Neural crest cell (in vitro differentiated cells): ENCODE results near the gene CPLX4. TPM values are rescaled to one million over a fixed set of nuclear protein-coding genes. Genes with fewer than 3 reads are reported as not detected.

ENCODE experiments used
- DNase-seq: peaks from one replicate; pipeline ENCODE4 v3.0.0; 2021; ENCODE audit warnings: low read depth, mixed read lengths, low spot score
- H3K27ac Mint-ChIP-seq: one replicate; pipeline ENCODE4 v1.8.0; 2021; ENCODE audit warnings: mild to moderate bottlenecking, mixed read lengths; ENCODE audit not compliant: unreplicated experiment
- H3K27me3 Mint-ChIP-seq: 2 replicates; pipeline ENCODE4 v1.8.0; 2021; ENCODE audit warnings: low read depth, mild to moderate bottlenecking, mixed read lengths
- H3K36me3 Mint-ChIP-seq: 2 replicates; pipeline ENCODE4 v1.8.0; 2021; ENCODE audit warnings: low read depth, mild to moderate bottlenecking, mixed read lengths
- H3K4me1 Mint-ChIP-seq: 2 replicates; pipeline ENCODE4 v1.8.0; 2021; ENCODE audit warnings: mixed read lengths
- H3K4me3 Mint-ChIP-seq: one replicate; pipeline ENCODE4 v1.8.0; 2021; ENCODE audit warnings: mild to moderate bottlenecking, mixed read lengths
- H3K9me3 Mint-ChIP-seq: 2 replicates; pipeline ENCODE4 v1.8.0; 2021; ENCODE audit warnings: mixed read lengths
- CTCF ChIP-seq: fragments of 200-600 bp; sonication (generic); conservative IDR thresholded peaks from 2 replicates; pipeline ENCODE4 v1.5.0; 2021; ENCODE audit warnings: antibody characterized with exemption, mild to moderate bottlenecking
- total RNA-seq: library from RNA; stranded (reverse); gene quantifications from 2 replicates; pipeline ENCODE4 v1.2.1, GENCODE V29; 2021

CPLX4 gene
- total RNA-seq, 1 donor from 2014 or later = not detected

GRCh38 chr18:59282341-59282740 lies 36.1 kb downstream of the CPLX4 start:
- Mint-ChIP-seq H3K9me3 (peaks cover 2% of the 10 kb centered on the region), H3K27ac (no peak overlapping the region), H3K27me3 (peaks cover 20% of the 10 kb centered on the region), H3K4me3 (no peak overlapping the region), H3K4me1 (no peaks in the 10 kb centered on the region), H3K36me3 (no peaks in the 10 kb centered on the region)
- no peak for TF ChIP-seq CTCF
- DNase-seq = no peak

- no peak for TF ChIP-seq CTCF
- Mint-ChIP-seq H3K36me3 (no peaks in the 10 kb centered on the region), H3K9me3 (no peaks in the 10 kb centered on the region), H3K27ac (no peak overlapping the region), H3K27me3 (peaks cover 47% of the 10 kb centered on the region), H3K4me3 (no peak overlapping the region), H3K4me1 (peaks cover 5% of the 10 kb centered on the region)
- no peak for DNase-seq
Observed at GRCh38 chr18:59279722-59280121, 38.7 kb downstream of the CPLX4 start.

- Mint-ChIP-seq H3K9me3 (no peaks in the 10 kb centered on the region), H3K27me3 (peaks cover 52% of the 10 kb centered on the region), H3K4me3 (no peak overlapping the region)
Observed at GRCh38 chr18:59279193-59279592, 39.3 kb downstream of the CPLX4 start.

GRCh38 chr18:59278793-59279192 lies 39.7 kb downstream of the CPLX4 start:
- Mint-ChIP-seq H3K27me3 (peaks cover 56% of the 10 kb centered on the region), H3K36me3 (no peaks in the 10 kb centered on the region), H3K4me3 (no peak overlapping the region), H3K27ac (no peak overlapping the region), H3K4me1 (peaks cover 5% of the 10 kb centered on the region), H3K9me3 (no peaks in the 10 kb centered on the region)
- no peak for DNase-seq
- TF ChIP-seq CTCF = no peak

More at GRCh38 chr18:59279193-59279592, 39.3 kb downstream of the CPLX4 start:
- DNase-seq = no peak
- TF ChIP-seq CTCF = no peak
- no peak overlapping the region for H3K27ac Mint-ChIP-seq
- H3K36me3 Mint-ChIP-seq = no peaks in the 10 kb centered on the region
- peaks cover 5% of the 10 kb centered on the region for H3K4me1 Mint-ChIP-seq

GRCh38 chr18:59276047-59276446 lies 42.4 kb downstream of the CPLX4 start:
- no peak for DNase-seq
- Mint-ChIP-seq H3K4me3 (no peak overlapping the region), H3K4me1 (peaks cover 5% of the 10 kb centered on the region), H3K9me3 (no peaks in the 10 kb centered on the region), H3K27ac (no peak overlapping the region), H3K36me3 (no peaks in the 10 kb centered on the region), H3K27me3 (peaks cover 75% of the 10 kb centered on the region)
- no peak for TF ChIP-seq CTCF
